SK-N-SH (cell line): ENCODE results near the gene KRTAP12-2. TPM values are rescaled to one million over a fixed set of nuclear protein-coding genes. Genes with fewer than 3 reads are reported as not detected.

Experiments
- CTCF ChIA-PET: fragments of 300-600, 350-600 bp; formaldehyde crosslinking; extraction: SDS; loops from one replicate; lab custom pipeline; 2021; lab: Yijun Ruan, JAX
- POLR2A ChIA-PET: fragments of 350-600 bp; sonication (Branson Sonifier 250); formaldehyde crosslinking; extraction: SDS; loops from one replicate; lab custom pipeline; 2020; ENCODE audit warnings: antibody characterized with exemption, inconsistent platforms; lab: Yijun Ruan, JAX
- DNase-seq: peaks from one replicate; pipeline ENCODE4 v3.0.0; 2012
- H2AFZ ChIP-seq: fragments of 200-600 bp; sonication (generic); 2 replicates; pipeline ENCODE4 v1.8.1; 2016; ENCODE audit warnings: antibody characterized with exemption, mild to moderate bottlenecking, low read depth
- H3F3A ChIP-seq: fragments of 200-600 bp; sonication (generic); replicated peaks from 2 replicates; pipeline ENCODE3; 2016; ENCODE audit warnings: antibody characterized with exemption, mild to moderate bottlenecking; ENCODE audit not compliant: insufficient read depth
- H3K27ac ChIP-seq, 2 experiments: fragments of 200-500 bp in 1 of 2; fragments of 200-600 bp in 1 of 2; sonication (Bioruptor generic) in 1 of 2; sonication (generic), shearing (Covaris generic) in 1 of 2; 2 replicates each; pipeline versions ENCODE4 v1.5.1 to v1.6.1; 2014 to 2016; ENCODE audit warnings: low read depth in 2 of 2, inconsistent platforms in 1 of 2, low read length in 1 of 2, mild to moderate bottlenecking in 1 of 2, mixed read lengths in 1 of 2
- H3K27me3 ChIP-seq: fragments of 200-600 bp; sonication (generic), shearing (Covaris generic); 2 replicates; pipeline ENCODE4 v1.6.1; 2016; ENCODE audit warnings: mixed run types; ENCODE audit not compliant: insufficient read depth
- H3K36me3 ChIP-seq, 2 experiments: fragments of 200-500 bp in 1 of 2; fragments of 200-600 bp in 1 of 2; sonication (Bioruptor generic) in 1 of 2; sonication (generic) in 1 of 2; replicated peaks in 1 of 2; 2 replicates each; pipeline versions ENCODE3 to v1.5.1; 2014 to 2016; ENCODE audit warnings: low read length in 1 of 2, mild to moderate bottlenecking in 1 of 2; ENCODE audit not compliant: insufficient read depth in 2 of 2, control insufficient read depth in 1 of 2
- H3K4me1 ChIP-seq, 2 experiments: fragments of 200-500 bp in 1 of 2; fragments of 200-600 bp in 1 of 2; sonication (Bioruptor generic) in 1 of 2; sonication (generic), shearing (Covaris generic) in 1 of 2; 2 replicates each; pipeline versions ENCODE4 v1.5.1 to v1.6.1; 2014 to 2016; ENCODE audit warnings: low read depth in 1 of 2, low read length in 1 of 2, mixed run types in 1 of 2; ENCODE audit not compliant: insufficient read depth in 2 of 2, control insufficient read depth in 1 of 2
- H3K4me2 ChIP-seq: fragments of 200-600 bp; sonication (generic), shearing (Covaris generic); 2 replicates; pipeline ENCODE4 v1.6.1; 2017; ENCODE audit warnings: mixed run types
- H3K4me3 ChIP-seq, 2 experiments: fragments of 200-500 bp in 1 of 2; fragments of 200-600 bp in 1 of 2; sonication (Bioruptor generic) in 1 of 2; sonication (generic), shearing (Covaris generic) in 1 of 2; 2 replicates each; pipeline versions ENCODE4 v1.5.1 to v1.8.1; 2014 to 2016; ENCODE audit warnings: low read depth in 2 of 2, inconsistent platforms in 1 of 2, low read length in 1 of 2, mild to moderate bottlenecking in 1 of 2, mixed read lengths in 1 of 2, moderate library complexity in 1 of 2
- H3K79me2 ChIP-seq: fragments of 200-600 bp; sonication (generic); 2 replicates; pipeline ENCODE4 v1.8.1; 2017; ENCODE audit warnings: mild to moderate bottlenecking; ENCODE audit not compliant: insufficient read depth
- H3K9ac ChIP-seq: fragments of 200-600 bp; sonication (generic); 2 replicates; pipeline ENCODE4 v1.6.1; 2017; ENCODE audit warnings: mixed run types
- H3K9me2 ChIP-seq: fragments of 200-600 bp; sonication (generic); 2 replicates; pipeline ENCODE4 v1.6.1; 2017; ENCODE audit warnings: mixed run types
- H3K9me3 ChIP-seq: fragments of 200-600 bp; sonication (generic); 2 replicates; pipeline ENCODE4 v1.6.1; 2017; ENCODE audit warnings: mixed run types, mild to moderate bottlenecking, moderate library complexity
- H4K20me1 ChIP-seq: fragments of 200-600 bp; sonication (generic); 2 replicates; pipeline ENCODE4 v1.6.1; 2017; ENCODE audit warnings: mild to moderate bottlenecking, mixed run types; ENCODE audit not compliant: insufficient read depth
- CHD2 ChIP-seq: fragments of 150-350 bp; IDR thresholded peaks from 2 replicates; pipeline ENCODE4 v1.6.1; 2018; ENCODE audit warnings: low read length; ENCODE audit not compliant: partially characterized antibody
- EP300 ChIP-seq, 2 experiments: IDR thresholded peaks; 2 replicates each; pipeline versions ENCODE4 v1.4.0 to v1.6.1; 2012; ENCODE audit warnings: borderline replicate concordance in 1 of 2, low read depth in 1 of 2, low read length in 1 of 2
- FOSL2 ChIP-seq: IDR thresholded peaks from 2 replicates; pipeline ENCODE4 v1.4.0; 2012; ENCODE audit warnings: low read depth, mild to moderate bottlenecking, moderate library complexity, borderline replicate concordance
- FOXJ3 ChIP-seq: sonication (generic); formaldehyde crosslinking; IDR thresholded peaks from 2 replicates; pipeline ENCODE4 v1.5.1; 2020; ENCODE audit warnings: mild to moderate bottlenecking, missing genetic modification reagents
- GABPA ChIP-seq: IDR thresholded peaks from 2 replicates; pipeline ENCODE4 v1.4.0; 2012; ENCODE audit warnings: low read depth, mild to moderate bottlenecking
- GATA2 ChIP-seq: sonication (generic); formaldehyde crosslinking; IDR thresholded peaks from 2 replicates; pipeline ENCODE4 v1.5.0; 2020; ENCODE audit warnings: mild to moderate bottlenecking, missing genetic modification reagents
- IRF3 ChIP-seq: fragments of 150-350 bp; IDR thresholded peaks from 2 replicates; pipeline ENCODE4 v1.6.1; 2016; ENCODE audit warnings: mild to moderate bottlenecking, low read depth, low read length
- MEF2A ChIP-seq: IDR thresholded peaks from 2 replicates; pipeline ENCODE4 v1.4.0; 2012; ENCODE audit warnings: low read depth, borderline replicate concordance
- PBX3 ChIP-seq: IDR thresholded peaks from 2 replicates; pipeline ENCODE4; 2012
- RXRA ChIP-seq: IDR thresholded peaks from 2 replicates; pipeline ENCODE4 v1.4.0; 2012; ENCODE audit warnings: low read depth, mild to moderate bottlenecking, borderline replicate concordance
- SIN3A ChIP-seq: IDR thresholded peaks from 2 replicates; pipeline ENCODE4 v1.6.1; 2012; ENCODE audit warnings: low read depth, mild to moderate bottlenecking, low read length, moderate library complexity, borderline replicate concordance
- TAF1 ChIP-seq: IDR thresholded peaks from 2 replicates; pipeline ENCODE4 v1.6.1; 2012; ENCODE audit warnings: low read depth, mild to moderate bottlenecking, low read length, moderate library complexity, borderline replicate concordance
- TCF12 ChIP-seq: IDR thresholded peaks from 2 replicates; pipeline ENCODE4 v1.4.0; 2012
- WGBS: methylation state at CpG from one replicate; pipeline ENCODE4 v1.1.6; 2017; ENCODE audit warnings: low lambda C conversion rate; 5-methylcytosine and 5-hydroxymethylcytosine counted together
- polyA plus RNA-seq, 3 experiments: library from polyadenylated mRNA; depleted of rRNA; stranded (reverse); fragments of >200 nt; gene quantifications; 2 replicates each; pipeline ENCODE4 v1.2.3, GENCODE V29; 2012
- TF ChIP-seq, protein P1 (sequence below): IDR thresholded peaks from 2 replicates; pipeline ENCODE4 v1.6.1; 2012; ENCODE audit warnings: mild to moderate bottlenecking, low read depth, low read length, moderate library complexity

KRTAP12-2 gene
- polyA plus RNA-seq, 1 of the 3 experiments (the other 2 are of a cell fraction): not detected

- TF ChIP-seq EP300 (IDR thresholded peaks at IDR 0.05; ENCODE audit: borderline replicate concordance in 1 of 2, low read depth in 1 of 2, low read length in 1 of 2) (no peak), MEF2A (no peak)
- TF ChIP-seq, protein P1, sequence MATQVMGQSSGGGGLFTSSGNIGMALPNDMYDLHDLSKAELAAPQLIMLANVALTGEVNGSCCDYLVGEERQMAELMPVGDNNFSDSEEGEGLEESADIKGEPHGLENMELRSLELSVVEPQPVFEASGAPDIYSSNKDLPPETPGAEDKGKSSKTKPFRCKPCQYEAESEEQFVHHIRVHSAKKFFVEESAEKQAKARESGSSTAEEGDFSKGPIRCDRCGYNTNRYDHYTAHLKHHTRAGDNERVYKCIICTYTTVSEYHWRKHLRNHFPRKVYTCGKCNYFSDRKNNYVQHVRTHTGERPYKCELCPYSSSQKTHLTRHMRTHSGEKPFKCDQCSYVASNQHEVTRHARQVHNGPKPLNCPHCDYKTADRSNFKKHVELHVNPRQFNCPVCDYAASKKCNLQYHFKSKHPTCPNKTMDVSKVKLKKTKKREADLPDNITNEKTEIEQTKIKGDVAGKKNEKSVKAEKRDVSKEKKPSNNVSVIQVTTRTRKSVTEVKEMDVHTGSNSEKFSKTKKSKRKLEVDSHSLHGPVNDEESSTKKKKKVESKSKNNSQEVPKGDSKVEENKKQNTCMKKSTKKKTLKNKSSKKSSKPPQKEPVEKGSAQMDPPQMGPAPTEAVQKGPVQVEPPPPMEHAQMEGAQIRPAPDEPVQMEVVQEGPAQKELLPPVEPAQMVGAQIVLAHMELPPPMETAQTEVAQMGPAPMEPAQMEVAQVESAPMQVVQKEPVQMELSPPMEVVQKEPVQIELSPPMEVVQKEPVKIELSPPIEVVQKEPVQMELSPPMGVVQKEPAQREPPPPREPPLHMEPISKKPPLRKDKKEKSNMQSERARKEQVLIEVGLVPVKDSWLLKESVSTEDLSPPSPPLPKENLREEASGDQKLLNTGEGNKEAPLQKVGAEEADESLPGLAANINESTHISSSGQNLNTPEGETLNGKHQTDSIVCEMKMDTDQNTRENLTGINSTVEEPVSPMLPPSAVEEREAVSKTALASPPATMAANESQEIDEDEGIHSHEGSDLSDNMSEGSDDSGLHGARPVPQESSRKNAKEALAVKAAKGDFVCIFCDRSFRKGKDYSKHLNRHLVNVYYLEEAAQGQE: no peak
Observed at GRCh38 chr21:44710756-44711326, 44.1 kb upstream of the KRTAP12-2 start (continued).

DNA sequence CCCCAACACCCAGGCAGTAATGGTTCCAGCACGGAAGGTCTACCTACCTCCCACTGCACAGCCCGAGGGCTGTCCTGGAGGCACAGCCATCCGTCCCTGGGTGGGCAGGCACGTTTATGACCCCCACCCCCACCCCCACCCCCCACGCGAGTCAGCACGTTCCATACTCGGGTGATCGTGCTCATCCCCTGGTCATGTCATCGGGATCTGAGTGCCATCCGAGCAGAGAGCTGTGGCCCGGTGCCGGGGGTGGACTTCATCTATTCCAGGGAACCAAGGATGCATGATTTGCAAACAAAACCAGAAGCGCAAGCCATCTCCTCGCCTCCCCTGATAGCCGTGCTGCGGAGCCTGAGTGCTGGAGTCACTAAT lies 43.6 kb upstream of the KRTAP12-2 start:
- no peak overlapping the region for H2AFZ ChIP-seq
- CTCF ChIA-PET: interaction anchor here (0.8 to 1.2 kb wide), 3 partner anchors 10 to 32 kb away, joined by 3 to 4 read pairs (median 3); no protein-coding TSS in a partner anchor
- DNase-seq: peak; percentile 31
- no peak overlapping the region for H3K4me3 ChIP-seq
- H3K27ac ChIP-seq: no peak overlapping the region
- H3K36me3 ChIP-seq: no peaks in the 10 kb centered on the region
- H3K27me3 ChIP-seq: peaks cover 85% of the 10 kb centered on the region
- POLR2A ChIA-PET: no interaction called here
- H3K9me3 ChIP-seq: no peaks in the 10 kb centered on the region
- H3F3A ChIP-seq: no peaks in the 10 kb centered on the region
- no peaks in the 10 kb centered on the region for H3K79me2 ChIP-seq
- H3K9ac ChIP-seq: no peak overlapping the region
- H3K9me2 ChIP-seq: no peaks in the 10 kb centered on the region
- TF ChIP-seq, protein P1: no peak
- TF ChIP-seq SIN3A: no peak
- no peak for TF ChIP-seq IRF3
- no peak for TF ChIP-seq PBX3
- TF ChIP-seq RXRA: no peak
- no peak for TF ChIP-seq GABPA
- TF ChIP-seq FOSL2: no peak
- TF ChIP-seq FOXJ3 (CRISPR knock-in tag): no peak
- no peak for TF ChIP-seq CHD2
- TF ChIP-seq TAF1: no peak
- no peak for TF ChIP-seq GATA2 (CRISPR knock-in tag)
- no peak for TF ChIP-seq TCF12
- no peaks in the 10 kb centered on the region for H4K20me1 ChIP-seq
- H3K4me1 ChIP-seq: no peaks in the 10 kb centered on the region; a peak in 1 of 4 replicates
- H3K4me2 ChIP-seq: no peak overlapping the region
- 3% methylated on average over 6 of the region's 17 CpGs for WGBS
